ENCODE measurements around the gene TMEM80. TPM values are rescaled to one million over a fixed set of nuclear protein-coding genes. Genes with fewer than 3 reads are reported as not detected.
"Not testable (repeated sequence)": the region's sequence is repeated elsewhere in the genome, so short reads cannot be mapped to it uniquely, and the experiment has no call there.

The TMEM80 gene
- total and polyA plus RNA-seq, 2 experiments from 2014 or later: 12.8 to 25.4 TPM

GRCh38 chr11:737366-737765 is 41.8 kb downstream of the TMEM80 start:
- Mint-ChIP-seq H3K9me3 (peaks cover 16% of the 10 kb centered on the region; the same call in 2 of the 3 replicates), H3K27me3 (ENCODE audit: insufficient read depth, low read depth, poor library complexity) (peaks cover 15% of the 10 kb centered on the region), H3K4me3 (no peak overlapping the region), H3K36me3 (ENCODE audit: low read depth) (peaks cover 17% of the 10 kb centered on the region; the same call in 2 of the 3 replicates), H3K4me1 (no peaks in the 10 kb centered on the region; the same call in 2 of the 3 replicates), H3K27ac (0 out of 2 replicates have a peak overlapping the region, but pooled peaks have one; percentile 44)
- no peaks in the 10 kb centered on the region; the same call in 1 of the 2 replicates for H3K9me2 ChIP-seq (ENCODE audit: insufficient read depth)
- H3K4me1 ChIP-seq (ENCODE audit: insufficient read depth): no peaks in the 10 kb centered on the region
- TF ChIP-seq ZNF114 (CRISPR knock-in tag; IDR thresholded peaks at IDR 0.05) (no peak), CTCF (conservative IDR thresholded peaks at IDR 0.05; ENCODE audit: low read depth in 2 of 2) (no peak), POLR2AphosphoS5 (IDR thresholded peaks at IDR 0.05; ENCODE audit: low read depth) (no peak), ZNF462 (CRISPR knock-in tag; IDR thresholded peaks at IDR 0.05) (no peak), ETS1 (IDR thresholded peaks at IDR 0.05) (no peak)
- no peaks in the 10 kb centered on the region for H3K79me2 ChIP-seq (replicated peaks; ENCODE audit: insufficient read depth)
- no peak overlapping the region for H3K27ac ChIP-seq (ENCODE audit: low read depth)
- no peak overlapping the region for H3K4me2 ChIP-seq
- no peaks in the 10 kb centered on the region for H4K20me1 ChIP-seq (replicated peaks; ENCODE audit: insufficient read depth)
- no peaks in the 10 kb centered on the region; the same call in 1 of the 2 replicates for H3F3A ChIP-seq (replicated peaks; ENCODE audit: low read depth)
- DNase-seq (ENCODE audit: low spot score) (no peak), ATAC-seq (no peak)
- H3K27me3 ChIP-seq (ENCODE audit: insufficient read depth): no peaks in the 10 kb centered on the region
- no peak overlapping the region for H3K4me3 ChIP-seq
- H3K36me3 ChIP-seq (ENCODE audit: insufficient read depth): no peaks in the 10 kb centered on the region
- peak overlapping the region; percentile 16; the same call in 1 of the 2 replicates for H2AFZ ChIP-seq

GRCh38 chr11:737899-738298 is 42.3 kb downstream of the TMEM80 start:
- ATAC-seq; H3K9me2 ChIP-seq (ENCODE audit: insufficient read depth); H3K79me2 ChIP-seq (replicated peaks; ENCODE audit: insufficient read depth); H3K36me3 ChIP-seq (ENCODE audit: insufficient read depth); H3K4me1 ChIP-seq (ENCODE audit: insufficient read depth); H3K27me3 ChIP-seq (ENCODE audit: insufficient read depth); H3K27ac Mint-ChIP-seq; H3K4me3 Mint-ChIP-seq; H4K20me1 ChIP-seq (replicated peaks; ENCODE audit: insufficient read depth); H3K27ac ChIP-seq (ENCODE audit: low read depth); H3K4me3 ChIP-seq; DNase-seq (ENCODE audit: low spot score); H3K4me2 ChIP-seq; H3F3A ChIP-seq (replicated peaks; ENCODE audit: low read depth); H3K4me1 Mint-ChIP-seq: not testable (repeated sequence)
- peaks cover 17% of the 10 kb centered on the region; the same call in 2 of the 3 replicates for H3K36me3 Mint-ChIP-seq (ENCODE audit: low read depth)
- peaks cover 16% of the 10 kb centered on the region; the same call in 2 of the 3 replicates for H3K9me3 Mint-ChIP-seq
- peaks cover 15% of the 10 kb centered on the region for H3K27me3 Mint-ChIP-seq (ENCODE audit: insufficient read depth, low read depth, poor library complexity)
- H2AFZ ChIP-seq: peak overlapping the region; percentile 16; the same call in 1 of the 2 replicates
